Measurements from ENCODE around the gene TMEM18. TPM values are rescaled to one million over a fixed set of nuclear protein-coding genes. Genes with fewer than 3 reads are reported as not detected.

The TMEM18 gene
- polyA plus RNA-seq, 5 donors: 56.2 to 68.1 (median 59.5) TPM

- no peak for DNase-seq
These were observed 2.2 kb downstream of the TMEM18 start for GRCh38 chr2:675051-675450.

DNA sequence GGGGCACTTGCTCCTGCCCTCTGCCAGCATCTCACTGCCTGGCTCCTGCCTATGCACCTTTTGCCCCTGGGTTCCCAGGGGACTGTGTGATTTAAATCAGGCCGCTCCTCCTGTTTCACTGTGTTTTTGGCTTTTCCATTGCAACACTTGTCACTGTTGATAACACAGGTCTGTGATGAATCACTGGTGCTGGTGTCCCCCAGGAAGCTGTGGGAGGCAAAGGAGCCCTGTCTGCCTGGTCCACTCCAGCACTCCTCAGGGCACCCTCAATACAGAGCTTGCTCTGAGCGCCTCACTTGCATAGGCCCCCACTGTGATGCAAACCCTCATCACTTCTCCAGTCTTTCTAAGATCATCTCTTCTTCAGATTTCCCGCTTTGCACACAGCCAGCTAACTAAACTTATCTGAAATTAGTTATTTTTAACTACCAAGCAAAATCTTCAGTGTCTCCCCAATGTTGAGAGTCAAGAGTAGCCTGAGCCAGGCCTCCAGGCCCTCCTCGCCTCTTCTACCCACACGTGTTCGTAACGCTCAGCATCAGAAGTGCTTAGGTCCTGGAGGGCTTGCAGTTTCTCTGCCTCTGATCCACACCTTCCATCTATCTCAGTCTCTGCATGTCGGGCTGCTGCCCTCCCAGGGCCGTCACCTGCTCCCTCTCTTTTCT is 2.8 kb downstream of the TMEM18 start:
- no peak for DNase-seq

DNA sequence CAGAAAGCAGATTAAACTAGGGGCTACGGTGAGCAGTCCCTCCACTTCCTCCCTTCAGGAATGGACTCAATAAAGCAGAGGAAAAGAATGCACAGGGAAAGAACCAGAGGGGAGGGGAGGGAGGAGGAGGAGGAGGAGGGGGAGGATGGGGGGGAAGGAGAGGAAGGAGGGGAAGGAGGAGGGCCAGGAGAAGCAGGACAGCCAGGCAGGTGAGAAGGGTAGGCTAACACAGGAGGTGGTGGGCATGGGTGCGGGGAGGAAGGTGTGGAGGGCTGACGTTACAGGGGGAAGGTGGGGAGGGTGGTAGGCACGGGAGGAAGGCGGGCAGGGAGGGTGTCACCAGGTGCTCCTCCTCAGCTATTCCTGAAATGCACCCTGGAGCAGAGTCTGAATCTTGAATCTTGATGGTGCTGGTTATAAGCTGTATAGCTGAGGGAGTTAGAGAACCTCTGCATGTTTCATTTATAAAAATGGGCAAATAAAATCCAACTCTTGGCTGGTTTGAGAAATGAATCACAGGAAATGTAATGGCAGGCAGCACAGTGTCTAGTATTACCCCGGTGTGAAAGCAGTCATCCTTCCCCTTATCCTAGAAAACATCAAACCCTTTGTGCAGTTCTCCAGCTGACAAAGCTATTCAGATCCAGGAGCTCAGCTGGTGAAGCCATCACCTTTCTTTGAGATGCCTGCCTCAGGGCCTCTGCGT is 3.4 kb downstream of the TMEM18 start:
- no peak for DNase-seq

DNA sequence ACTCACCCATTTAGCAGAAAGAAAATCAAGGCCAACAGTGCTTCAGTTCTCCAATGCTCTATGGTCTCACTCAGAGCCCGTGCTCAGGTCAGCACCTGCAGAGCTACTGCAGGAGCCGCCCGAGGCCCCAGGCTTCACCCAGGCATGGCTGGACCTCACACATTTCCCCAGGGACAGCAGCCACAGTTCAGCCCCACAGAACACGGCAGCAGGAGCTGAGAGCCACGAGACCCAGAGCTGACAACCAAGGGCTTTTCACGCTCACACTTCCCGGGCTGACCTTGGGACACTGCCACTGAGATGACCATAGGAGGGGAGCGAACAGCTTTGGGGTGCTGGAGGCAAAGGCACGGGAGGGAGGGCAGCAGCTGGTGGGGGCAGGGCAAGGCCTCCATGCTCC is 4.2 kb downstream of the TMEM18 start:
- no peak for DNase-seq

DNA sequence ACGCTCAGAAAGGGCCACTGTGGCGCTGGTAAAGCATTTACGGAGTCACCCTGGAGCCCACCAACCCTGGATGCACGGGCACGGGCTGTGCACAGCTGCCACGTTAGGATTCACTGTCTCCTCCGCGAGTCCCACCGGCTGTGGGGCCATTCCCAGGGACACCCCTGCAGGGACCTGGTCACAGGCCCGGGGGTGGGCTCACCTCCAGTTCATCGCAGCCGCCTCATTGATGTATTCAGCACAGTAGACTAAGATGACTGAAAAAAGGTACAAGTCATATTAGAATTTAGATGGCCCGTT is 4.7 kb downstream of the TMEM18 start:
- no peak for DNase-seq

DNA sequence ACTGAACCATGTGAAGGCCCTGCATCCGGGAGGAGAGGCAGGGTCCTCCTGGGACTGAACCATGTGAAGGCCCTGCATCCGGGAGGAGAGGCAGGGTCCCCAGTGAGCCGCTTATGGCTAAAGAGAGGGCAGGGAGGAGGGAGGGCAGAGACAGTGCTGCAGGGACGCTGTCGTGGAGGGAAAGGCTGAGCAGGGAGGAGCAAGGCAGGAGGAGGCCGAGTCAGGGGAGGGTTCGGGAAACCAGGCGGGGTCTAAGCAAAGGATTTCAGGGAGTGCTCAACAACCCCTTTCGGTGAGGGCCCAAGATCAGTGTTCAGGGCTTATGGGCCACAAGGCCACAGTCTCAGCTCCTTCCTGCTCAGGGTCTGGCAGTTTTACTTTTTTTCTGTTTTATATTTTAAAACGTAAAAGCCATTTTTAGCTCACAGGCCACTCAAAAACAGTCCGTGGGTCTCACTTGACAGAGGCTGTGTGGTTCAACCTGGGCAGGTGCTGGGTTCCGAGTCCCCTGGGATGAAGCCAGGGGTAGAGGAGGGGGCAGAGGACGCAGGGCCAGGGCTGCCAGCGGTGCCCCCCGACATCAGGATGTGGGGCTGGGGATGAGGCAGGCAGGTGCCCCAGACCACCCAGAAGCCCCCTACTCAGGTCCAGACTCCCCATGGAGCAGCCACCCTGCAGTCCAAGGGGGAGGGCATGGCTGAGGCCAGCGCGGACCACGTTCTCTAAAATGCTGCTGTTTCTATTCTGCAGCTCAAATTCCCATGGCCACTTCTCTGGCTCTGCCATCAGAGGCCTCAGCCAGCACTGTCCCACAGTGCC is 5.2 kb downstream of the TMEM18 start:
- DNase-seq: no peak

DNA sequence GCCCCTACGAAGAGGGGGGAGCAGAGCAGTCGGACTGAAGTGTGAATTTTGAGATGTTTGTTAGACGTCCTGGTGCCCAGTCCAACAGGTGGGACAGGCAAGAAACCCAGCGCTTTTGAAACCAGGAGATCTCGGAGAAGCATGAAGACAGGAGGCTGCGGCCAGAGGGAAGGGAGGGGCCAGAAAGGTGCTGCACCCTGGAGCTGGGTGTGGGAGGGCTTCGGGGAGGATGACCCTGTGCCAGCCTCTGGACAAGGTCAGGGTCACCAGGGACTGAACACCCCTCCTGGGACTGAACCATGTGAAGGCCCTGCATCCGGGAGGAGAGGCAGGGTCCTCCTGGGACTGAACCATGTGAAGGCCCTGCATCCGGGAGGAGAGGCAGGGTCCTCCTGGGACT is 6.1 kb downstream of the TMEM18 start:
- DNase-seq: no peak

GRCh38 chr2:670637-671036 is 6.6 kb downstream of the TMEM18 start:
- DNase-seq: no peak

DNA sequence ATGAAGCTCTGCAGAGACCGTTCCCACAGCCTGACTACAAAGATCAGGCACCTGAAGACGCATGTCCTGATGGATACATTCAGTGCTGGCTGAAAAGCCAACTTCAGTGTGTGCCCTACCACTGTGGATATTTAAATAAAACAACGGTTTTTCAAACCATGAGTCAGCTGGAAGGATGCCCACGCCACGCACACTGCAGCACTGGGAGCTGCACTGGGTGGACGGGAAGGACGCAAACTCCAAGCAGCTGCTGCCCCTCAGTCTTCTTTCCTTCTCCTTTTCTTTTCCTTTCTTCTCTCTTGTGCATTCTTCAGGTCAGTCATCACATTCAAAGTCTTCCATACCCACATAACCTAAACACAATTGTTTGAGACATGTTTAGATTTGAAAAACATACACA is 7.9 kb downstream of the TMEM18 start:
- no peak for DNase-seq

DNA sequence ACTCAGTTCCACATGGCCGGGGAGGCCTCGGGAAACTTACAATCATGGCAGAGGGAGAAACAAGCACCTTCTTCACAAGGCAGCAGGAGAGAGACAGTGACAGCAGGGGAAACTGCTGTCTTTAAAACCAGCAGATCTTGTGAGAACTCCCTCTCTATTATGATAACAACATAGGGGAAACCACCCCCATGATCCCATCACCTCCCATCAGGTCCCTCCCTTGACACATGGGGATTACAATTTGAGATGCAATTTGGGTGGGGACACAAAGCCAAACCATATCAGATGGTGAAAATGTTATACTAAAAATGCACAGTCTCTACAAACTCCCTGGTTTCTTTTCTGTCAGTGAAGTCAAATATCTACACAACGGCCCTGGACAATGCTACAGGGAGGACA is 9.2 kb downstream of the TMEM18 start:
- no peak for DNase-seq

- DNase-seq: no peak
These were observed 9.7 kb downstream of the TMEM18 start for GRCh38 chr2:667332-667999.

GRCh38 chr2:666441-666840 is 10.8 kb downstream of the TMEM18 start:
- no peak for DNase-seq

GRCh38 chr2:665340-666073 is 11.7 kb downstream of the TMEM18 start:
- DNase-seq: no peak

- no peak for DNase-seq
These were observed 13.1 kb downstream of the TMEM18 start for GRCh38 chr2:664063-664462.

DNA sequence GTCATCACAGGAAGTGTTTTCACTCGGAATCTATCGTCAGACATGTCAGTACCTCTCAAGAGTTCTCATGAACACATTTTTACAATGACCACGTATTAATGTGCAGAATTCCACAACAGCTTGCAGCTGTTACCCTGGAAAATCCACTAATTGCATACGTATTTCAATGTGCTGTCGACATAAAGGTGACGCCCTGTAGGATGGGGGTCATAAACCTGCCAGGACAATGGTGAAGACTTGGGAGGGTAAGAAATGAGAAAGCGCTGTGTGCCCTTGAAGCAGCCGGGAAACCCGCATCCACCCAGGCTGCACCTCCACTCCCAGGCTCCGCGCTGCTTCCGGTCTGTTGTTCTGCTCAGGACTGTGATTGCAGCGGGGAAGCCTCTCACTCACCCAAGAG is 14.0 kb downstream of the TMEM18 start:
- DNase-seq: no peak

DNA sequence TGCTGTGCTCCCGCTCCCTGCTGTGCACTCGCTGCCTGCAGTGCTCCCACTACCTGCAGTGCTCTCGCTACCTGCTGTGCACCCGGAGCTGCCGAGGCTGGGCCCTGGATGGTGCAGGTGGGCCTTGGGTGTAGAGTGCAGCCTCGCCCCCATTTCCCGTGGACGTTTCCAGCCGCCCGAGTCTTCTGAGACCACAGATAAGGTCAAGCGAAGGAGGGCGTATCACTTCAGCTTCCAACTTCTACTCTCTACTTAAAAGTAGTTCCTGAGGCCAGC is 15.9 kb downstream of the TMEM18 start:
- no peak for DNase-seq

GRCh38 chr2:660586-661359 is 16.4 kb downstream of the TMEM18 start:
- DNase-seq: no peak

DNA sequence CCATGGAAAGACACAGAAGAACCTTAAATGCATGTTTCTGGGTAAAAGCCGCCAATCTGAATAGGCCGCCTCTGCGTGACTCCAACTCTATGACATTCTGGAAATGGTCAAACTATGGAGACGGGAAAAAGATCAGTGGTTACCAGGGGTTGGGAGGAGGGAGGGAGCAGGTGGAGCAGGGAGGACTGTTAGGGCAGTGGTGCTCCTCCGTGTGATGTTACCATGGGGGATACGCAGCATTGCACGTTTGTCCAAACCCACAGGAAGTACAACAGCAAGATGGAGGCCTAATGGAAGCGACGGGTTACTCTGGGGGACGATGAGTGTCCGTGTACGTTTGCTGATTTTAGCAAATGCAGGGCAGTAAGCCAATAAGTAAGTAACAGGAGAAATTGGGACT is 17.2 kb downstream of the TMEM18 start:
- no peak for DNase-seq

GRCh38 chr2:658426-658825 is 18.8 kb downstream of the TMEM18 start:
- no peak for DNase-seq

GRCh38 chr2:657766-658165 is 19.4 kb downstream of the TMEM18 start:
- DNase-seq: no peak

- DNase-seq: no peak
These were observed 20.5 kb downstream of the TMEM18 start for GRCh38 chr2:656676-657075.

All from right lung (tissue), 5 donors.